ENCODE results near the gene ATP10D. TPM values are rescaled to one million over a fixed set of nuclear protein-coding genes. Genes with fewer than 3 reads are reported as not detected.
A peak's percentile ranks its signal among the peaks of the same experiment; 100 is the strongest.

Gene ATP10D
- total RNA-seq, 2 experiments from 2014 or later, result 11.7 to 20.2 TPM

DNA sequence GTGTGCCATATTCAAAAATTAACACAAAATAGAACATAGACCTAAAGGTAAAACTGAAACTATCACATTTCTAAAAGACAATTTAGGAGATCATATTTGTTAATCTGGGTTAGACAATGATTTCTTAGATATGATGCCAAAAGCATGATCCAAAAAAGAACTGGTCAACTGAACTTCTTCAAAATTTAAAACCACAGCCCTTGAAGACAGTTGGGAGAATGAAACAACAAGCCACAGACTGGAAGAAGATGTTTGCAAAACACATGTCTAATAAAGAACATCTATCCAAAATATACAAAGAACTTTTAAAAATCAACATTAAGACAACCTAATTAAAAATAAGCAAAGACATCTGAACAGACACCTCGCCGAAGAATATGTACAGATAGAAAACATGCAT lies 41.0 kb upstream of the ATP10D start:
- Histone ChIP-seq H3K9me2 (ENCODE audit: insufficient read depth, low read length) (no peaks in the 10 kb centered on the region), H3K36me3 (ENCODE audit: insufficient read depth, low read length) (no peaks in the 10 kb centered on the region), H4K20me1 (ENCODE audit: insufficient read depth, low read length) (no peaks in the 10 kb centered on the region), H3K27ac (ENCODE audit: low read depth, low read length, poor library complexity, severe bottlenecking) (no peak overlapping the region), H3K9me3 (ENCODE audit: low read length) (no peaks in the 10 kb centered on the region), H3K4me2 (ENCODE audit: low read length) (no peak overlapping the region), H2AFZ (ENCODE audit: low read length) (no peak overlapping the region), H3K79me2 (ENCODE audit: insufficient read depth, low read depth, low read length) (no peaks in the 10 kb centered on the region), H3K4me1 (ENCODE audit: insufficient read depth, low read length, poor library complexity, severe bottlenecking) (peaks cover 8% of the 10 kb centered on the region), H3K4me3 (ENCODE audit: low read depth, low read length, poor library complexity, severe bottlenecking) (no peak overlapping the region)
- POLR2A ChIA-PET, result no interaction called here
- BruUV-seq (replicated peaks), result no TSS peak
- CTCF ChIA-PET (ENCODE audit: unreplicated experiment), result no interaction called here
- TF ChIP-seq, protein P1, sequence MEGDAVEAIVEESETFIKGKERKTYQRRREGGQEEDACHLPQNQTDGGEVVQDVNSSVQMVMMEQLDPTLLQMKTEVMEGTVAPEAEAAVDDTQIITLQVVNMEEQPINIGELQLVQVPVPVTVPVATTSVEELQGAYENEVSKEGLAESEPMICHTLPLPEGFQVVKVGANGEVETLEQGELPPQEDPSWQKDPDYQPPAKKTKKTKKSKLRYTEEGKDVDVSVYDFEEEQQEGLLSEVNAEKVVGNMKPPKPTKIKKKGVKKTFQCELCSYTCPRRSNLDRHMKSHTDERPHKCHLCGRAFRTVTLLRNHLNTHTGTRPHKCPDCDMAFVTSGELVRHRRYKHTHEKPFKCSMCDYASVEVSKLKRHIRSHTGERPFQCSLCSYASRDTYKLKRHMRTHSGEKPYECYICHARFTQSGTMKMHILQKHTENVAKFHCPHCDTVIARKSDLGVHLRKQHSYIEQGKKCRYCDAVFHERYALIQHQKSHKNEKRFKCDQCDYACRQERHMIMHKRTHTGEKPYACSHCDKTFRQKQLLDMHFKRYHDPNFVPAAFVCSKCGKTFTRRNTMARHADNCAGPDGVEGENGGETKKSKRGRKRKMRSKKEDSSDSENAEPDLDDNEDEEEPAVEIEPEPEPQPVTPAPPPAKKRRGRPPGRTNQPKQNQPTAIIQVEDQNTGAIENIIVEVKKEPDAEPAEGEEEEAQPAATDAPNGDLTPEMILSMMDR (conservative IDR thresholded peaks at IDR 0.05; ENCODE audit: low read length), result no peak
- no peak for TF ChIP-seq EZH2phosphoT487 (IDR thresholded peaks at IDR 0.05; ENCODE audit: borderline replicate concordance, low read depth, low read length)
- no peak for DNase-seq (ENCODE audit: low spot score)
- intact Hi-C loops (cut with micrococcal nuclease; ENCODE audit: unreplicated experiment), result no loop called here

DNA sequence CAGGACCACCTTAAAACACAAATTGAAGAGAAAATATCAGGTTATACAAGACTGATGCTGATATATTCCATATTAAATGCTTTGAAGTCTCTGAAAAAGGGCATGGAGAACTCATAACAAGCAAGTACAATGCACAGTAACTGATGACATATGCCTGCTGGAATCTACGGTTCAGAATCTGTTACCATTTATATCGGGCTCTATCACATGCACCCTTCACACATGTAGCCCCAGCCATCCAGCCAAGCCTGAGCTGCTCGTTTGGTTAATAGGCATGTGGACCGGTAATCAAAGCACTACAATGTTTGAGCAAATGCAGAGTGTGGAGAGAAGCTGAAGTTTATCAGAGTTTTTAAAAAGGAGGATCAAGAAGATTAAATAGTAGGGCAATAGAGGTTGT lies 33.4 kb upstream of the ATP10D start:
- Histone ChIP-seq H4K20me1 (ENCODE audit: insufficient read depth, low read length) (no peaks in the 10 kb centered on the region), H2AFZ (ENCODE audit: low read length) (no peak overlapping the region), H3K4me2 (ENCODE audit: low read length) (no peak overlapping the region), H3K9me2 (ENCODE audit: insufficient read depth, low read length) (no peaks in the 10 kb centered on the region), H3K4me1 (ENCODE audit: insufficient read depth, low read length, poor library complexity, severe bottlenecking) (no peaks in the 10 kb centered on the region), H3K27ac (ENCODE audit: low read depth, low read length, poor library complexity, severe bottlenecking) (no peak overlapping the region), H3K4me3 (ENCODE audit: low read depth, low read length, poor library complexity, severe bottlenecking) (no peak overlapping the region), H3K9me3 (ENCODE audit: low read length) (no peaks in the 10 kb centered on the region), H3K36me3 (ENCODE audit: insufficient read depth, low read length) (peaks cover 46% of the 10 kb centered on the region), H3K79me2 (ENCODE audit: insufficient read depth, low read depth, low read length) (no peaks in the 10 kb centered on the region)
- no TSS peak for BruUV-seq (replicated peaks)
- TF ChIP-seq, protein P1 (conservative IDR thresholded peaks at IDR 0.05; ENCODE audit: low read length), result no peak
- TF ChIP-seq EZH2phosphoT487 (IDR thresholded peaks at IDR 0.05; ENCODE audit: borderline replicate concordance, low read depth, low read length), result no peak
- no peak for DNase-seq (ENCODE audit: low spot score)
- ChIA-PET CTCF (ENCODE audit: unreplicated experiment) (no interaction called here), POLR2A (interaction anchor here (0.9 kb wide), 1 partner anchor 38 kb away, joined by 3 read pairs; no protein-coding TSS in a partner anchor)
- intact Hi-C loops (cut with micrococcal nuclease; ENCODE audit: unreplicated experiment), result no loop called here

DNA sequence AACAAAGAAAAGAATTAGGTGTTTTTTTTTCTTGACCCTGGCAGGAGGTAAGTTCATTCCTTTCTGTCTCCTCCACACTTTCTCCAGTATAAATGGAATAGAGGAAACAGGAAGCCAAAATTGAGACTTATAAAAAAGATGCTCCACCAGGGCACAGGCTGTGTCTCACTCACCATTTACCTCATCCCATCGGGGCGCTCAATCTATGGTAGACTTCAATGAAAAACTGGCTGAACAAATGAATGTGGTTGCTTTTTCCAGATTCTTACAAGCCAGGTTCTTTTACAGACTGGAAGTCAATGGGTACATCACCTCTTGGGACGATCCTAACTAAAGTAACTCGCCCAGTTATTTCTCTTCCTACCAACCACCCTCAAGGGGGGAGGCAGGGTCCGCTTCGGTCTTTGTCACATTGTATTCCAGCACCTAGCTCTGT lies 22.3 kb upstream of the ATP10D start:
- Histone ChIP-seq H3K4me3 (ENCODE audit: low read depth, low read length, poor library complexity, severe bottlenecking) (peak overlapping the region; percentile 84), H3K4me2 (ENCODE audit: low read length) (peak overlapping the region; percentile 92), H3K27ac (ENCODE audit: low read depth, low read length, poor library complexity, severe bottlenecking) (peak overlapping the region; percentile 81), H2AFZ (ENCODE audit: low read length) (peak overlapping the region; percentile 70), H3K9me3 (ENCODE audit: low read length) (no peaks in the 10 kb centered on the region), H4K20me1 (ENCODE audit: insufficient read depth, low read length) (no peaks in the 10 kb centered on the region), H3K9me2 (ENCODE audit: insufficient read depth, low read length) (no peaks in the 10 kb centered on the region), H3K79me2 (ENCODE audit: insufficient read depth, low read depth, low read length) (peaks cover 17% of the 10 kb centered on the region), H3K4me1 (ENCODE audit: insufficient read depth, low read length, poor library complexity, severe bottlenecking) (peaks cover 45% of the 10 kb centered on the region), H3K36me3 (ENCODE audit: insufficient read depth, low read length) (peaks cover 19% of the 10 kb centered on the region)
- BruUV-seq (replicated peaks), result TSS peak; percentile 50
- TF ChIP-seq, protein P1 (conservative IDR thresholded peaks at IDR 0.05; ENCODE audit: low read length), result no peak
- TF ChIP-seq EZH2phosphoT487 (IDR thresholded peaks at IDR 0.05; ENCODE audit: borderline replicate concordance, low read depth, low read length), result no peak
- DNase-seq (ENCODE audit: low spot score), result peak; percentile 42
- intact Hi-C loops (cut with micrococcal nuclease; ENCODE audit: unreplicated experiment), result loop anchor here (1.0 to 2.0 kb wide), 3 partner anchors 22 to 452 kb away; partner anchors contain the start of genes ATP10D and NFXL1
- ChIA-PET CTCF (ENCODE audit: unreplicated experiment) (interaction anchor here (1.0 to 1.3 kb wide), 2 partner anchors 11 to 20 kb away, joined by 4 read pairs; no protein-coding TSS in a partner anchor), POLR2A (interaction anchor here (0.7 to 10.3 kb wide), 12 partner anchors 20 to 585 kb away, joined by 3 to 140 read pairs (median 4); partner anchors contain the start of gene ATP10D)
